WTC11 (cell line): ENCODE results near the gene C1orf35. TPM values are rescaled to one million over a fixed set of nuclear protein-coding genes. Genes with fewer than 3 reads are reported as not detected.

Experiments used
- ATAC-seq: fragments of 200-7000 bp; cut with Tn5 transposase; 2 replicates; pipeline ENCODE4 v1.10.0; 2021; ENCODE audit warnings: mild to moderate bottlenecking, moderate library complexity
- CTCF ChIA-PET: fragments of 300-600 bp; sonication (Branson Sonifier 250); formaldehyde crosslinking; loops from one replicate; lab custom pipeline; 2021; ENCODE audit warnings: antibody characterized with exemption; lab: Charles Lee
- POLR2A ChIA-PET: fragments of 350-600 bp; sonication (Branson Sonifier 250); formaldehyde crosslinking; loops from one replicate; lab custom pipeline; 2021; ENCODE audit warnings: antibody characterized with exemption; lab: Charles Lee
- DNase-seq: peaks from one replicate; pipeline ENCODE4 v3.0.0; 2021; ENCODE audit warnings: low spot score
- H3K27ac Mint-ChIP-seq: 2 replicates; pipeline ENCODE4 v1.8.0; 2021; ENCODE audit warnings: mixed read lengths
- H3K27me3 Mint-ChIP-seq: 2 replicates; pipeline ENCODE4 v1.8.0; 2021; ENCODE audit warnings: low read depth, mild to moderate bottlenecking, moderate library complexity, mixed read lengths
- H3K36me3 Mint-ChIP-seq: 2 replicates; pipeline ENCODE4 v1.8.0; 2021; ENCODE audit warnings: mixed read lengths
- H3K4me1 Mint-ChIP-seq: 2 replicates; pipeline ENCODE4 v1.8.0; 2022; ENCODE audit warnings: mixed read lengths
- H3K4me3 Mint-ChIP-seq: 2 replicates; pipeline ENCODE4 v1.8.0; 2021; ENCODE audit warnings: mild to moderate bottlenecking, moderate library complexity, mixed read lengths
- H3K9me3 Mint-ChIP-seq: 2 replicates; pipeline ENCODE4 v1.8.0; 2021; ENCODE audit warnings: mixed read lengths
- ATF6 ChIP-seq: sonication (generic); formaldehyde crosslinking; IDR thresholded peaks from 2 replicates; pipeline ENCODE4 v1.8.1; 2023; ENCODE audit warnings: mild to moderate bottlenecking, missing genetic modification reagents
- E2F5 ChIP-seq: sonication (generic); formaldehyde crosslinking; IDR thresholded peaks from 2 replicates; pipeline ENCODE4 v1.8.1; 2022; ENCODE audit warnings: mild to moderate bottlenecking, moderate library complexity, missing genetic modification reagents
- ELF4 ChIP-seq: sonication (generic); formaldehyde crosslinking; IDR thresholded peaks from 2 replicates; pipeline ENCODE4 v1.8.1; 2022; ENCODE audit warnings: low read depth, mild to moderate bottlenecking, moderate library complexity, missing genetic modification reagents
- FOXJ3 ChIP-seq: sonication (generic); formaldehyde crosslinking; IDR thresholded peaks from 2 replicates; pipeline ENCODE4 v1.9.0; 2021; ENCODE audit warnings: missing genetic modification reagents, mild to moderate bottlenecking, borderline replicate concordance
- FOXP1 ChIP-seq: sonication (generic); formaldehyde crosslinking; IDR thresholded peaks from 2 replicates; pipeline ENCODE4 v1.8.0; 2022; ENCODE audit warnings: missing genetic modification reagents, mild to moderate bottlenecking, moderate library complexity, borderline replicate concordance
- HMGA2 ChIP-seq: fragments of 250-450 bp; sonication (Bioruptor Pico); IDR thresholded peaks from 2 replicates; pipeline ENCODE4 v1.4.0; 2021; ENCODE audit warnings: mild to moderate bottlenecking, moderate library complexity
- IRF1 ChIP-seq: sonication (generic); formaldehyde crosslinking; IDR thresholded peaks from 2 replicates; pipeline ENCODE4 v1.8.0; 2023; ENCODE audit warnings: missing genetic modification reagents
- JAZF1 ChIP-seq: fragments of 250-450 bp; sonication (Bioruptor Pico); IDR thresholded peaks from 2 replicates; pipeline ENCODE4 v1.9.0; 2021; ENCODE audit warnings: moderate library complexity, mild to moderate bottlenecking, inconsistent platforms
- MYBL2 ChIP-seq: sonication (generic); formaldehyde crosslinking; IDR thresholded peaks from 2 replicates; pipeline ENCODE4 v1.8.1; 2023; ENCODE audit warnings: mild to moderate bottlenecking, moderate library complexity, missing genetic modification reagents
- PRDM15 ChIP-seq: sonication (generic); formaldehyde crosslinking; IDR thresholded peaks from 2 replicates; pipeline ENCODE4 v1.8.0; 2022; ENCODE audit warnings: missing genetic modification reagents
- SMAD4 ChIP-seq: sonication (generic); formaldehyde crosslinking; IDR thresholded peaks from 2 replicates; pipeline ENCODE4 v1.8.0; 2022; ENCODE audit warnings: mild to moderate bottlenecking, missing genetic modification reagents
- SP1 ChIP-seq: sonication (generic); formaldehyde crosslinking; conservative IDR thresholded peaks from 2 replicates; pipeline ENCODE4 v1.8.1; 2022; ENCODE audit warnings: missing genetic modification reagents
- TEAD1 ChIP-seq: sonication (generic); formaldehyde crosslinking; IDR thresholded peaks from 2 replicates; pipeline ENCODE4 v1.8.0; 2022; ENCODE audit warnings: mild to moderate bottlenecking, missing genetic modification reagents
- USF2 ChIP-seq: sonication (generic); formaldehyde crosslinking; IDR thresholded peaks from 2 replicates; pipeline ENCODE4 v1.8.1; 2023; ENCODE audit warnings: mild to moderate bottlenecking, missing genetic modification reagents, moderate library complexity
- ZNF121 ChIP-seq: sonication (generic); formaldehyde crosslinking; IDR thresholded peaks from 2 replicates; pipeline ENCODE4 v1.8.0; 2023; ENCODE audit warnings: missing genetic modification reagents
- ZNF396 ChIP-seq: fragments of 250-450 bp; sonication (Bioruptor Pico); IDR thresholded peaks from 2 replicates; pipeline ENCODE4 v1.8.0; 2021; ENCODE audit warnings: mild to moderate bottlenecking, moderate library complexity, borderline replicate concordance
- ZSCAN18 ChIP-seq: fragments of 250-450 bp; sonication (Bioruptor Pico); IDR thresholded peaks from 2 replicates; pipeline ENCODE4 v2.1.2; 2022; ENCODE audit warnings: mild to moderate bottlenecking, moderate library complexity
- total RNA-seq: library from RNA; stranded (reverse); gene quantifications from 3 replicates; pipeline ENCODE4 v1.2.3, GENCODE V29; 2021
- TF ChIP-seq, protein P1 (sequence below): fragments of 250-450 bp; sonication (Bioruptor Pico); IDR thresholded peaks from 2 replicates; pipeline ENCODE4 v1.9.0; 2021; ENCODE audit warnings: moderate library complexity, mild to moderate bottlenecking, inconsistent platforms, borderline replicate concordance
- TF ChIP-seq, protein P2 (sequence below): sonication (generic); formaldehyde crosslinking; IDR thresholded peaks from 2 replicates; pipeline ENCODE4 v1.8.0; 2022; ENCODE audit warnings: mild to moderate bottlenecking, missing genetic modification reagents
- TF ChIP-seq, protein P3 (sequence below): sonication (generic); formaldehyde crosslinking; IDR thresholded peaks from 2 replicates; pipeline ENCODE4 v1.8.1; 2022; ENCODE audit warnings: missing genetic modification reagents, borderline replicate concordance

The C1orf35 gene
- total RNA-seq, 1 experiment from 2014 or later = 33.8 TPM

DNA sequence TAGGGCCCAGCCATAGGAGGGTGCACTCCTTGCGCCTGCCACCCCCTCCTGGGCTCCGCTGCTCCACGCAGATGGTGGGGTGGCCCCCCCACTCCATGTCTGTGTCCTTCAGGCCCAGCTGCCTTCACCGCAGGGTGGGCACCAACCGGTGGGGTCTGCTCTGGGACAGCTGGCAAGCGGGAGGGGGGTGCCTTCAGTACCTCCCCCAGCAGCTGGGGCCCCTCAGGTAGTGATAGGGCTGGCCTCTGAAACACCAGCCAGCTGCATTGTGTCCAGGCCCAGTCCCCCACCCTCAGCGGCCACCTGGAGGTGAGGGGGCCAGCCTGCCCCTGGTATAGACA, 47.0 kb upstream of the C1orf35 start:
- no peak for ATAC-seq
- POLR2A ChIA-PET = no interaction called here
- no peaks in the 10 kb centered on the region for H3K36me3 Mint-ChIP-seq
- H3K4me1 Mint-ChIP-seq = 0 out of 2 replicates have a peak, but pooled peaks cover 2% of the 10 kb centered on the region
- DNase-seq = peak; percentile 9
- no peaks in the 10 kb centered on the region for H3K9me3 Mint-ChIP-seq
- no peaks in the 10 kb centered on the region for H3K27me3 Mint-ChIP-seq
- TF ChIP-seq FOXP1 (CRISPR knock-in tag) (no peak), ZNF121 (CRISPR knock-in tag) (no peak), HMGA2 (CRISPR knock-in tag) (no peak), ELF4 (no peak), USF2 (CRISPR knock-in tag) (no peak), ATF6 (no peak), JAZF1 (no peak), MYBL2 (no peak), FOXJ3 (CRISPR knock-in tag) (no peak), ZNF396 (CRISPR knock-in tag) (no peak), SP1 (CRISPR knock-in tag) (no peak)
- TF ChIP-seq, protein P1, sequence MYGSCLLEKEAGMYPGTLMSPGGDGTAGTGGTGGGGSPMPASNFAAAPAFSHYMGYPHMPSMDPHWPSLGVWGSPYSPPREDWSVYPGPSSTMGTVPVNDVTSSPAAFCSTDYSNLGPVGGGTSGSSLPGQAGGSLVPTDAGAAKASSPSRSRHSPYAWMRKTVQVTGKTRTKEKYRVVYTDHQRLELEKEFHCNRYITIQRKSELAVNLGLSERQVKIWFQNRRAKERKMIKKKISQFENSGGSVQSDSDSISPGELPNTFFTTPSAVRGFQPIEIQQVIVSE (CRISPR knock-in tag) = no peak
- TF ChIP-seq, protein P2, sequence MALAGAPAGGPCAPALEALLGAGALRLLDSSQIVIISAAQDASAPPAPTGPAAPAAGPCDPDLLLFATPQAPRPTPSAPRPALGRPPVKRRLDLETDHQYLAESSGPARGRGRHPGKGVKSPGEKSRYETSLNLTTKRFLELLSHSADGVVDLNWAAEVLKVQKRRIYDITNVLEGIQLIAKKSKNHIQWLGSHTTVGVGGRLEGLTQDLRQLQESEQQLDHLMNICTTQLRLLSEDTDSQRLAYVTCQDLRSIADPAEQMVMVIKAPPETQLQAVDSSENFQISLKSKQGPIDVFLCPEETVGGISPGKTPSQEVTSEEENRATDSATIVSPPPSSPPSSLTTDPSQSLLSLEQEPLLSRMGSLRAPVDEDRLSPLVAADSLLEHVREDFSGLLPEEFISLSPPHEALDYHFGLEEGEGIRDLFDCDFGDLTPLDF (CRISPR knock-in tag) = no peak
- TF ChIP-seq, protein P3, sequence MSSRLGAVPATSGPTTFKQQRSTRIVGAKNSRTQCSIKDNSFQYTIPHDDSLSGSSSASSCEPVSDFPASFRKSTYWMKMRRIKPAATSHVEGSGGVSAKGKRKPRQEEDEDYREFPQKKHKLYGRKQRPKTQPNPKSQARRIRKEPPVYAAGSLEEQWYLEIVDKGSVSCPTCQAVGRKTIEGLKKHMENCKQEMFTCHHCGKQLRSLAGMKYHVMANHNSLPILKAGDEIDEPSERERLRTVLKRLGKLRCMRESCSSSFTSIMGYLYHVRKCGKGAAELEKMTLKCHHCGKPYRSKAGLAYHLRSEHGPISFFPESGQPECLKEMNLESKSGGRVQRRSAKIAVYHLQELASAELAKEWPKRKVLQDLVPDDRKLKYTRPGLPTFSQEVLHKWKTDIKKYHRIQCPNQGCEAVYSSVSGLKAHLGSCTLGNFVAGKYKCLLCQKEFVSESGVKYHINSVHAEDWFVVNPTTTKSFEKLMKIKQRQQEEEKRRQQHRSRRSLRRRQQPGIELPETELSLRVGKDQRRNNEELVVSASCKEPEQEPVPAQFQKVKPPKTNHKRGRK (CRISPR knock-in tag) = no peak
- TF ChIP-seq, all 79 proteins: peak for 0
- Mint-ChIP-seq H3K27ac (no peak overlapping the region), H3K4me3 (no peak overlapping the region)
- CTCF ChIA-PET = interaction anchor here (1.0 to 2.4 kb wide), 3 partner anchors 10 to 19 kb away, joined by 3 to 11 read pairs (median 3); partner anchors contain the start of gene GUK1

GRCh38 chr1:228149406-228150119, 46.4 kb upstream of the C1orf35 start, which contains the start of gene GJC2:
Gene GJC2, plus strand, starts transcription at chr1:228149930. Its CDS starts 7,829 bp downstream, at chr1:228157759.
- ChIA-PET CTCF (interaction anchor here (0.9 to 2.4 kb wide), 5 partner anchors 9 to 18 kb away, joined by 3 to 11 read pairs (median 3); partner anchors contain the start of gene GUK1), POLR2A (no interaction called here)
- no peaks in the 10 kb centered on the region for H3K9me3 Mint-ChIP-seq
- H3K27me3 Mint-ChIP-seq = no peaks in the 10 kb centered on the region
- no peaks in the 10 kb centered on the region for H3K36me3 Mint-ChIP-seq
- peak; percentile 38 for DNase-seq
- no peak within 1 kb of the TSS for H3K4me3 Mint-ChIP-seq
- ATAC-seq = peak; percentile 72
- no peak within 1 kb of the TSS for H3K27ac Mint-ChIP-seq
- 0 out of 2 replicates have a peak, but pooled peaks cover 2% of the 10 kb centered on the region for H3K4me1 Mint-ChIP-seq
- TF ChIP-seq SMAD4 (no peak), TEAD1 (CRISPR knock-in tag) (no peak), PRDM15 (CRISPR knock-in tag) (no peak), E2F5 (CRISPR knock-in tag) (no peak), ZSCAN18 (CRISPR knock-in tag) (no peak), IRF1 (CRISPR knock-in tag) (no peak)
